Measurements from ENCODE around the gene MAGI2. TPM values are rescaled to one million over a fixed set of nuclear protein-coding genes. Genes with fewer than 3 reads are reported as not detected.

MAGI2 gene
- total and polyA plus RNA-seq, 2 donors from 2014 or later, result 4.4 to 9.0 TPM

GRCh38 chr7:78530351-78530750 is 923.1 kb downstream of the MAGI2 start:
- H3K9ac ChIP-seq (ENCODE audit: low read length in 3 of 3), result no peak overlapping the region
- no peaks in the 10 kb centered on the region for H3K36me3 ChIP-seq (ENCODE audit: control insufficient read depth in 2 of 3, insufficient read depth in 3 of 3, low read length in 3 of 3)
- TF ChIP-seq CTCF (IDR thresholded peaks at IDR 0.05; ENCODE audit: borderline replicate concordance, extremely low read depth, insufficient read depth), result no peak
- H3K27ac ChIP-seq (ENCODE audit: low read depth in 2 of 2, low read length in 2 of 2), result no peak overlapping the region
- intact Hi-C loops (cut with DNase I), result no loop called here
- H3K27me3 ChIP-seq (ENCODE audit: control insufficient read depth, insufficient read depth, low read length), result no peaks in the 10 kb centered on the region
- H3K4me3 ChIP-seq (ENCODE audit: low read length in 3 of 3), result no peak overlapping the region
- DNase-seq (no peak), FAIRE-seq (no peak)
- H3K9me3 ChIP-seq (ENCODE audit: control insufficient read depth in 2 of 3, insufficient read depth in 1 of 3, low read length in 3 of 3), result no peaks in the 10 kb centered on the region
- H3K4me1 ChIP-seq (ENCODE audit: control insufficient read depth in 2 of 3, insufficient read depth in 2 of 3, low read depth in 1 of 3, low read length in 3 of 3), result no peaks in the 10 kb centered on the region

GRCh38 chr7:78529392-78529791 is 924.1 kb downstream of the MAGI2 start:
- Histone ChIP-seq H3K27ac (ENCODE audit: low read depth in 2 of 2, low read length in 2 of 2) (no peak overlapping the region), H3K36me3 (ENCODE audit: control insufficient read depth in 2 of 3, insufficient read depth in 3 of 3, low read length in 3 of 3) (no peaks in the 10 kb centered on the region), H3K4me1 (ENCODE audit: control insufficient read depth in 2 of 3, insufficient read depth in 2 of 3, low read depth in 1 of 3, low read length in 3 of 3) (no peaks in the 10 kb centered on the region), H3K27me3 (ENCODE audit: control insufficient read depth, insufficient read depth, low read length) (no peaks in the 10 kb centered on the region), H3K4me3 (ENCODE audit: low read length in 3 of 3) (no peak overlapping the region), H3K9me3 (ENCODE audit: control insufficient read depth in 2 of 3, insufficient read depth in 1 of 3, low read length in 3 of 3) (no peaks in the 10 kb centered on the region), H3K9ac (ENCODE audit: low read length in 3 of 3) (no peak overlapping the region)
- FAIRE-seq (no peak), DNase-seq (no peak)
- TF ChIP-seq CTCF (IDR thresholded peaks at IDR 0.05; ENCODE audit: borderline replicate concordance, extremely low read depth, insufficient read depth), result no peak
- intact Hi-C loops (cut with DNase I), result no loop called here

- Histone ChIP-seq H3K9me3 (ENCODE audit: control insufficient read depth in 2 of 3, insufficient read depth in 1 of 3, low read length in 3 of 3) (no peaks in the 10 kb centered on the region), H3K27ac (ENCODE audit: low read depth in 2 of 2, low read length in 2 of 2) (no peak overlapping the region), H3K27me3 (ENCODE audit: control insufficient read depth, insufficient read depth, low read length) (no peaks in the 10 kb centered on the region), H3K4me1 (ENCODE audit: control insufficient read depth in 2 of 3, insufficient read depth in 2 of 3, low read depth in 1 of 3, low read length in 3 of 3) (no peaks in the 10 kb centered on the region), H3K9ac (ENCODE audit: low read length in 3 of 3) (no peak overlapping the region), H3K4me3 (ENCODE audit: low read length in 3 of 3) (no peak overlapping the region), H3K36me3 (ENCODE audit: control insufficient read depth in 2 of 3, insufficient read depth in 3 of 3, low read length in 3 of 3) (no peaks in the 10 kb centered on the region)
- intact Hi-C loops (cut with DNase I), result no loop called here
- no peak for TF ChIP-seq CTCF (IDR thresholded peaks at IDR 0.05; ENCODE audit: borderline replicate concordance, extremely low read depth, insufficient read depth)
- DNase-seq (no peak), FAIRE-seq (no peak)
These were observed 924.5 kb downstream of the MAGI2 start for GRCh38 chr7:78528964-78529363.

- Histone ChIP-seq H3K4me3 (ENCODE audit: low read length in 3 of 3) (no peak overlapping the region), H3K9ac (ENCODE audit: low read length in 3 of 3) (no peak overlapping the region), H3K9me3 (ENCODE audit: control insufficient read depth in 2 of 3, insufficient read depth in 1 of 3, low read length in 3 of 3) (no peaks in the 10 kb centered on the region), H3K27ac (ENCODE audit: low read depth in 2 of 2, low read length in 2 of 2) (no peak overlapping the region), H3K4me1 (ENCODE audit: control insufficient read depth in 2 of 3, insufficient read depth in 2 of 3, low read depth in 1 of 3, low read length in 3 of 3) (no peaks in the 10 kb centered on the region), H3K27me3 (ENCODE audit: control insufficient read depth, insufficient read depth, low read length) (no peaks in the 10 kb centered on the region), H3K36me3 (ENCODE audit: control insufficient read depth in 2 of 3, insufficient read depth in 3 of 3, low read length in 3 of 3) (no peaks in the 10 kb centered on the region)
- no peak for DNase-seq
- no peak for FAIRE-seq
- intact Hi-C loops (cut with DNase I), result no loop called here
- TF ChIP-seq CTCF (IDR thresholded peaks at IDR 0.05; ENCODE audit: borderline replicate concordance, extremely low read depth, insufficient read depth), result no peak
These were observed 929.5 kb downstream of the MAGI2 start for GRCh38 chr7:78523930-78524329.
